HCT116 (cell line): Measurements from ENCODE around the gene DARS1.

Source experiments
- CTCF ChIP-seq, 3 experiments: fragments of 200-600 bp in 1 of 3; sonication (generic) in 1 of 3; IDR thresholded peaks in 2 of 3; conservative IDR thresholded peaks in 1 of 3; 2 replicates each; pipeline ENCODE4 v1.5.1; 2012 to 2017; ENCODE audit warnings: low read depth in 2 of 3, low read length in 2 of 3, antibody characterized with exemption in 1 of 3, borderline replicate concordance in 1 of 3, control low read depth in 1 of 3, mild to moderate bottlenecking in 1 of 3, mixed read lengths in 1 of 3, mixed run types in 1 of 3, moderate library complexity in 1 of 3; ENCODE audit not compliant: insufficient read depth in 1 of 3
- EZH2 ChIP-seq: fragments of 200-600 bp; sonication (generic); IDR thresholded peaks from 2 replicates; pipeline ENCODE4 v1.6.1; 2017; ENCODE audit warnings: antibody characterized with exemption, mixed run types
- MAX ChIP-seq: IDR thresholded peaks from 2 replicates; pipeline ENCODE4 v1.6.1; 2012
- POLR2A ChIP-seq: IDR thresholded peaks from 2 replicates; pipeline ENCODE4 v1.7.0; 2011; ENCODE audit warnings: borderline replicate concordance; ENCODE audit not compliant: insufficient read depth, insufficient read length; ENCODE audit errors: extremely low read depth
- POLR2AphosphoS5 ChIP-seq: IDR thresholded peaks from 2 replicates; pipeline ENCODE4 v1.6.1; 2011; ENCODE audit warnings: mild to moderate bottlenecking, low read depth, low read length, moderate library complexity
- ZFX ChIP-seq: fragments of 450-650 bp; IDR thresholded peaks from 2 replicates; pipeline ENCODE4 v1.6.1; 2017

- TF ChIP-seq EZH2 = no peak
- TF ChIP-seq POLR2AphosphoS5 = no peak
- no peak for TF ChIP-seq MAX
- no peak for TF ChIP-seq CTCF (IDR thresholded peaks at IDR 0.05 in 2 of 3, conservative IDR thresholded peaks at IDR 0.05 in 1 of 3; ENCODE audit: borderline replicate concordance in 1 of 3, insufficient read depth in 1 of 3, low read depth in 2 of 3, low read length in 2 of 3)
- TF ChIP-seq ZFX = no peak
- TF ChIP-seq POLR2A = no peak
Measured at GRCh38 chr2:135999899-136000298, 14.5 kb upstream of the DARS1 start.
